Activated CD4-positive, alpha-beta T cell treated with anti-CD3 and anti-CD28 coated beads, Interleukin-2, amount 50 U/mL, for 48 hours (primary cell): ENCODE results near the gene CDC7.

Source experiments
- DNase-seq, 2 experiments: peaks; one replicate each; pipeline ENCODE4 v3.0.0-alpha.2; 2020

CDC7 gene

DNA sequence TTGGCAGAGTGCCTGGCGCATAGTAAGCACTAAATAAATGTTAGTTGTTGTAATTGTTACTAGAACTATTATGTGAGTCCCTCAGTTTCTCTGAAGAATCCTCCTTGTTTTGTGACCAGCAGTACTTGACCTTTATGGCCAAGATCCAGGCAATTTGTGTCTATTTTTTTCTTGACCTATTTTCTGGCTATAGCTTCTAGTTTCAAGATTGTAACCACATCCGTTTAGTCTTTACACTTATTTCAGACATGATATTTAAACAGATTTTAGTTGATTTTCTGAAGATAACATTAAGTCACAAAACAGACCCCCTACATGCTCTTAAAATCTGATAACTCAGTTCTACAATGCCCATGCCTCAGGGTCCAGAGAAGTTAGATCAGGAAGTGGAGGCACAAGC lies 50.3 kb downstream of the CDC7 start:
- DNase-seq, result no peak

- no peak for DNase-seq
Measured at GRCh38 chr1:91552091-91552490, 51.4 kb downstream of the CDC7 start.

- no peak for DNase-seq
Measured at GRCh38 chr1:91552596-91552995, 51.9 kb downstream of the CDC7 start.

DNA sequence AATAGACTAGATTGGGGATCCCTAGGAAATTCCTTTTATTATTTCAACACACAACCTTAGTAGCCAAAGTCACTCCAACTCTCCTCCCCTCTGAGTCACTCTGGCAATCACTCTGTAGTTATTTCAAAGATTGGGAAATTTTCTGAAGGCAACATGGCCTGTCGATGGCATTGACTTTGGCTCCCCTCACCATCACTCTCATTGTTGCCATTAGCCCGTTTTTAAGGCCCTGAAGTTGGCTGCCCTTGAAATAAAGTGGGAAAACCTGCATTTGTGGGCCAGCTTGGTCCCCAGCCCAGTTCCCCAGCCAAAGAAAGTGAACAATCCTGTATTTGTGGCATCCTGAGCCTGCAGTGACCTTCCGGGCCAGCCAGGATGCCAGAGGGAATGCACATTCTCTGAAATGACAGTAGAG lies 52.5 kb downstream of the CDC7 start:
- DNase-seq, result no peak

DNA sequence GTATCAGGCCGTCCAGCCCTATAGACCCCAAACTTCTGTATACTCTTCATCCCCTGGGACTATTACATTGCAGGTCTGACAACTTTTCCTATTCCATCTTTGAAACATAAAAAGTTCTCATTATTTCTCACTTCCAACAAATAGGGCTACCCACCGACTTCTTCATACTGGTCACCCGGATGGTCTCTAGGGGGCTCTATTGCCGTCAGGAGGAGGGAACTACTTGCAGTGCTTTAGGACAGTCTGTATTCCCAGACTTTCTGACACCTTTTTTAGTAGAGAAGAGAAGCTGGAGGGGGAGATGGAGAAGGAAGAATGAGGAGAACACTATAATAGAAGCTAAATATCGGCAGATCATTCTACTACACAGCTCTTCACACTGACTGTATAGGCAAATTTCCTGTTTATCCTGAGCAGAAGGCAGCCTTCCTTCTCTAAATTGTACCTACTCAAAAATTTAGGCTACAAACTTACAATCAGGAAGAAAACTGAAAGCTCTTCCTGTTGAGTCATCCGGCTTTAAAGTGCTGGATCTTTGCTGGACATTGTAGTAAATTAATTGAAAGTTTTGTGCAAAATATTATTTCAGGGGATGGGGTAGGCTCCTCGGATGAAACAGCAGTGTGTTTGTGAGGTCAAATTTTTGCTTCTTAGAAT lies 54.6 kb downstream of the CDC7 start:
- no peak for DNase-seq

- DNase-seq, result peak; percentile 51 to 66
Measured at GRCh38 chr1:91555821-91556531, 55.3 kb downstream of the CDC7 start.

DNA sequence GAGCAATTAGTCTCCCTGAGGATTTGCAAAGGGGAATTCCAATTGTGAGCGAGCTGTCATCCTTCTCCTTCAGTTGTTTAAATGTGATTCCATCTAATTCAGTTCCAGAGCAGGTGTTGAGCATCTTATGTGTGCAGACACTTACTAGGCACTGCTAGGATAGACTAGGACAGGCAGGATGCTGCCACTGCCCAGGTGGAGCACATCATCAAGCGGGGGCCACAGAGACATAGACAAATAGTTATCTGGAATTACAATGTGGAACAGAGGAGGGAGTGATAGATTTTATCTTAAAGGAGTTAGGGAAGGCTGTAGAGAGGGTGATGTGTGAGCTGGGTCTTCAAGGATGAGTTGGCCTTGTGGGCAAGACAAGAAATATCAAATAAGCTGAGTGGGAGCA lies 55.9 kb downstream of the CDC7 start:
- no peak for DNase-seq

DNA sequence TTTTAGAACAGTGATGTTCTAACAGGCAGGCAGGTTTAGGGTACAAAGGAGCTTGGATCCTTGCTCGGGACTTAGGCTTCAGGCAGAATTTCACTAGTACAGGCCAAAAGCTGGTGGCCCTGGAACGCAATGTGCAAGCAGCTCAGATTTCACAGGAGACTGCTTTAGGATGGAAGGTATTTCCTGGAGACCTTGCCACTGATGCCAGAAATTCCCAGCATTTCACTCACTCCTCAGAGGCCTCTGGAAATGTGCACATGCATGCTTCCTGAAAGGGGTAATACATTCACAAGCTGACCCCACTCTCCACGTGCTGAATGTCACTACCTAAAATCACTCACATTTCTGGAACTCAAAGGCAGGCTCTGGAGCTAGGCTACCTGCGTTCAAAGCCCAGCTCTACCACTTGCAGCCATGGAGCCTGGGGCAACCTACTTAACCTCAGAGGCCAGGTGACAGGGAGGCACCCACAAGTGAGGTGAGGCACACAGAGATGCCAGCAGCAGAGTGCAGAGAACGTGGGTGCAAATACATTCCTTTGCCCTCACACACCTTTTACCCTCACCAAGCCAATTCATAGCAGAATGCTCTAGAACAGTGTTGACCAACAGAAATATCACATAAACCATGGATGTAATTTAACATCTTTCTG lies 56.5 kb downstream of the CDC7 start:
- DNase-seq, result no peak

- DNase-seq, result no peak
Measured at GRCh38 chr1:91557826-91558225, 57.2 kb downstream of the CDC7 start.

DNA sequence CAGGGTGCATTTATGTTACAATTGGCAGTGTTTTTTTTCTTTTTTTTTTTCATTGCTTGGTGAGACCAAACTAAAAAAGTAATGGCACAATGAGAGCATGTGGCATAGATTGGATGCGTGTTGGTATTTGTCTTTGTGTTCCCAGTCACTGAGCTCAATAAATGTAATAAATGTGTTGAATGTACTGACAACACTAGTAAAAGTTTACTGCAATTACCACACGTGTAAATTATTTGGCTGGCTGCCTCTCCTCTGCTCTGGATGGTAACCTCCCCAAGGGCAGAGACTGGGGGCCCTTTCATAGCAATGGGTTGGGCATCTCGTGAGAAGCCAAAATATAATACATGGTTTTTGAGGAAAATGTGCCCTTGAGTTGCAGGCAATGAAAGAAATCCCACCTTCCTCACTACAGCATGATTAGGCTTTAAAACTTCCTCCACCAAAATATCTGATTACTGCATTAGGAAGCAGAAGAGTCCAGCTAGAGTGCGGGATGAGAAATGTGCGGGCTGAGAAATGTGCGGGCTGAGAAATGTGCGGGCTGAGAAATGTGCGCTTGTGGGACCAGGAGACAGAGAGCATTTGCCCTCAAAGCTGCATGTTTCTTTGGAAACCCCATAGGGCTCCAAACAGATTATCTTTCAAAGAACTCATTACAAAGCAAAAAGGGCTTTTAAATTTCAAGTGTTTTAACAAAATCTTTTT lies 58.5 kb downstream of the CDC7 start:
- no peak for DNase-seq

DNA sequence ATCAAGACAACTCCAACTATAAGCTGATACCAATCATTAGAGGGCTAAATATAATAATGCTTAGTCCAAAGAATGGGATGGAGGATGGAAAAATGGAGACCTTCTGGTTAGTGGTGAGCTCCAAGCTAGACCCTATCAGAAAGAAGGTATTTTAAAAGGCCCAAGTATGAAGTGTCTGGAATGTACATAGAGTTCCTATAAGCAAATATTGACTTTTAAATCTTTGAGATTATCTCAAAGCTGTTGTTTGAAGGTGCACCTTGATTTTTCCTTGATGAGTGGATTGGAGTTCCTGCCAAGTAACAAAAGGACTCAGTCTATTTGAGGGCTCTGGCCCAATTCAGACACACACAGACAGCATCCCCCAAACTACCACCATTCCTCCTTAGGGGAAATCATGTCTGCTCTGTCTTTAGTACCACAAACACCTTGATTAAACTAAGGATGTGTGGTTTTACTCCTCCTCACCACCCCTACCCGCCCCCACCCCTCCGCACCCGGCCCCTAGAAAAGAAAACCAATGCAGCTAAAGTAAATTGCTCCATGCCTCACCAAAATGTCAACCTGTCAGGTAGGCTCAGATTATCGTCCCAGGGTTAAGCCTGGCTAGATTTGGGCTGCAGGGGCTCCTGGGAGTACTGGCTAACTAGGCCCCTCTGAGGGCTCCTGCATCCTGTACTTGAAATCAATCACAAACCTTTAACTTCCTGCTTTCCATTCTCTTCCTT lies 59.4 kb downstream of the CDC7 start:
- DNase-seq, result no peak

GRCh38 chr1:91564888-91565701 lies 64.4 kb downstream of the CDC7 start:
- DNase-seq, result no peak

- DNase-seq, result no peak
Measured at GRCh38 chr1:91567583-91567982, 66.9 kb downstream of the CDC7 start.

GRCh38 chr1:91568261-91568660 lies 67.6 kb downstream of the CDC7 start:
- DNase-seq, result no peak

DNA sequence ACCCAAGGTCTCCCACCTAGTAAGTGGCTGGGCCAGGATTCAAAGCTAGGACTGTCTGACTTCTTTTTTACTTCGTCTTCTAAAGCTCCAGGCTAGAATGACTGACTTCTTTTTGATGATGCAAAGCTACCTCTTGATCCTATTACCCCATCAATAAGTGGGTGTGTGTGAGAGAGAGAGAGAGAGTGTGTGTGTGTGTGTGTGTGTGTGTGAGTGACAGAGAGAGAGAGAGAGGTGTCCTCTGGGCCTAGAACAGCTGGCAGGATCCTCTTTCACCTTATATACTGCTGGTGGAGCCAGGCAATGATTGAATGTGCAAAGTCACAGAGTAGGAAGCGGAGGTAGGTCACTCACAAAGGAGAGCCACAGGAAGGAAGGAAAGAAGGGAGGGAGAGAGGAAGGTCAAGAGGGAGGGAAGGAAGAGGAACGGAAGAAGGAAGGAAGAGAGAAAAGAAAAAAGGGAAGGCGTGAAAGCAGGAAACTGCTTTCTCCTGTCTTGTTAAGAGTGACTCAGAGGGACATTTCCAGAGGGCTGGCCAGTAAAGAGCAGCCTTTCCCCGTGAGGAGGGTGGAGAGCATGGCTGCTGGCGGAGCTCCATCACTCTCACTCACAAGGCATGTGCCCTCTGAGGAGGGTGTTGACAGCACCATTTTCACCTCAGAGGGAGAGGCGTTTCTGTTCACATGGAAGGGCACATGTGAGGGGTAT lies 68.9 kb downstream of the CDC7 start:
- DNase-seq, result no peak

DNA sequence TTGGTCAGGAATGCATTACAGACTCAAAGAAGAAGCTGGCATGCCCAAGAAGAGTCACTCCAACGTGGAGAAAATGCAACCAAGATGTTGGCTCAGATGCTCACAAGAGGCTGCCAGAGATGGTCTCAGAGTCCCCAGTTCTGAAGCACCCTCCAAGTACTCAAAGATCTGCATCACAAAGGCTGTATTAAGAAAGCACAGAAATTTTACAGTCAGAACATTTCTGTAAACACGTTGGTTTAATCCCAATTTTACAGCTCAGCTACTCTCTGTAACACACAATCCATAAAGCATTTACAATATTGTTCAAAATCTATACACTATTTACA lies 69.4 kb downstream of the CDC7 start:
- no peak for DNase-seq

GRCh38 chr1:91572044-91572443 lies 71.4 kb downstream of the CDC7 start:
- DNase-seq, result no peak
